WTC11 (cell line): Measurements from ENCODE around the gene GTF3C1. TPM values are rescaled to one million over a fixed set of nuclear protein-coding genes. Genes with fewer than 3 reads are reported as not detected.

Experiments used
- ATAC-seq: fragments of 200-7000 bp; cut with Tn5 transposase; 2 replicates; pipeline ENCODE4 v1.10.0; 2021; ENCODE audit warnings: mild to moderate bottlenecking, moderate library complexity
- CTCF ChIA-PET: fragments of 300-600 bp; sonication (Branson Sonifier 250); formaldehyde crosslinking; loops from one replicate; lab custom pipeline; 2021; ENCODE audit warnings: antibody characterized with exemption; lab: Charles Lee
- POLR2A ChIA-PET: fragments of 350-600 bp; sonication (Branson Sonifier 250); formaldehyde crosslinking; loops from one replicate; lab custom pipeline; 2021; ENCODE audit warnings: antibody characterized with exemption; lab: Charles Lee
- DNase-seq: peaks from one replicate; pipeline ENCODE4 v3.0.0; 2021; ENCODE audit warnings: low spot score
- H3K27ac Mint-ChIP-seq: 2 replicates; pipeline ENCODE4 v1.8.0; 2021; ENCODE audit warnings: mixed read lengths
- H3K27me3 Mint-ChIP-seq: 2 replicates; pipeline ENCODE4 v1.8.0; 2021; ENCODE audit warnings: low read depth, mild to moderate bottlenecking, moderate library complexity, mixed read lengths
- H3K36me3 Mint-ChIP-seq: 2 replicates; pipeline ENCODE4 v1.8.0; 2021; ENCODE audit warnings: mixed read lengths
- H3K4me1 Mint-ChIP-seq: 2 replicates; pipeline ENCODE4 v1.8.0; 2022; ENCODE audit warnings: mixed read lengths
- H3K4me3 Mint-ChIP-seq: 2 replicates; pipeline ENCODE4 v1.8.0; 2021; ENCODE audit warnings: mild to moderate bottlenecking, moderate library complexity, mixed read lengths
- H3K9me3 Mint-ChIP-seq: 2 replicates; pipeline ENCODE4 v1.8.0; 2021; ENCODE audit warnings: mixed read lengths
- CREM ChIP-seq: sonication (generic); formaldehyde crosslinking; IDR thresholded peaks from 2 replicates; pipeline ENCODE4 v1.8.1; 2022; ENCODE audit warnings: mild to moderate bottlenecking, missing genetic modification reagents, moderate library complexity
- ESRRA ChIP-seq: sonication (generic); formaldehyde crosslinking; IDR thresholded peaks from 2 replicates; pipeline ENCODE4 v1.8.1; 2022; ENCODE audit warnings: mild to moderate bottlenecking, missing genetic modification reagents, borderline replicate concordance
- GTF2I ChIP-seq: fragments of 250-450 bp; sonication (Bioruptor Pico); conservative IDR thresholded peaks from 2 replicates; pipeline ENCODE4 v1.4.0; 2021; ENCODE audit warnings: mild to moderate bottlenecking
- MYBL2 ChIP-seq: sonication (generic); formaldehyde crosslinking; IDR thresholded peaks from 2 replicates; pipeline ENCODE4 v1.8.1; 2023; ENCODE audit warnings: mild to moderate bottlenecking, moderate library complexity, missing genetic modification reagents
- NFE2L1 ChIP-seq: sonication (generic); formaldehyde crosslinking; IDR thresholded peaks from 2 replicates; pipeline ENCODE4 v1.8.1; 2023; ENCODE audit warnings: missing genetic modification reagents
- NFYB ChIP-seq: sonication (generic); formaldehyde crosslinking; conservative IDR thresholded peaks from 2 replicates; pipeline ENCODE4 v1.8.0; 2022; ENCODE audit warnings: low read depth, missing genetic modification reagents
- NR2C2 ChIP-seq: sonication (generic); formaldehyde crosslinking; IDR thresholded peaks from 2 replicates; pipeline ENCODE4 v1.8.0; 2022; ENCODE audit warnings: mild to moderate bottlenecking, missing genetic modification reagents
- RELA ChIP-seq: sonication (generic); formaldehyde crosslinking; IDR thresholded peaks from 2 replicates; pipeline ENCODE4 v1.8.1; 2022; ENCODE audit warnings: missing genetic modification reagents, mild to moderate bottlenecking, borderline replicate concordance
- SMAD3 ChIP-seq: sonication (generic); formaldehyde crosslinking; IDR thresholded peaks from 2 replicates; pipeline ENCODE4 v1.8.0; 2022; ENCODE audit warnings: missing genetic modification reagents, mild to moderate bottlenecking, borderline replicate concordance
- SOX15 ChIP-seq: fragments of 250-450 bp; sonication (Bioruptor Pico); IDR thresholded peaks from 2 replicates; pipeline ENCODE4 v1.9.0; 2021; ENCODE audit warnings: mild to moderate bottlenecking
- TCF7 ChIP-seq: sonication (generic); formaldehyde crosslinking; IDR thresholded peaks from 2 replicates; pipeline ENCODE4 v1.8.0; 2022; ENCODE audit warnings: mild to moderate bottlenecking, low read depth, missing genetic modification reagents, moderate library complexity
- TEAD1 ChIP-seq: sonication (generic); formaldehyde crosslinking; IDR thresholded peaks from 2 replicates; pipeline ENCODE4 v1.8.0; 2022; ENCODE audit warnings: mild to moderate bottlenecking, missing genetic modification reagents
- TP53 ChIP-seq: sonication (generic); formaldehyde crosslinking; IDR thresholded peaks from 2 replicates; pipeline ENCODE4 v1.8.1; 2023; ENCODE audit warnings: mild to moderate bottlenecking, missing genetic modification reagents
- ZNF219 ChIP-seq: sonication (generic); formaldehyde crosslinking; IDR thresholded peaks from 2 replicates; pipeline ENCODE4 v1.8.0; 2023; ENCODE audit warnings: missing genetic modification reagents, mild to moderate bottlenecking, borderline replicate concordance
- ZNF232 ChIP-seq: sonication (generic); formaldehyde crosslinking; IDR thresholded peaks from 2 replicates; pipeline ENCODE4 v1.8.0; 2022; ENCODE audit warnings: mild to moderate bottlenecking, missing genetic modification reagents
- ZNF416 ChIP-seq: fragments of 250-450 bp; sonication (Bioruptor Pico); IDR thresholded peaks from 2 replicates; pipeline ENCODE4 v1.9.0; 2021; ENCODE audit warnings: mild to moderate bottlenecking, inconsistent platforms
- ZNF423 ChIP-seq: fragments of 250-450 bp; sonication (Bioruptor Pico); IDR thresholded peaks from 2 replicates; pipeline ENCODE4 v2.1.2; 2022; ENCODE audit warnings: mild to moderate bottlenecking, moderate library complexity
- ZNF671 ChIP-seq: fragments of 250-450 bp; sonication (Bioruptor Pico); IDR thresholded peaks from 2 replicates; pipeline ENCODE4 v1.8.0; 2021; ENCODE audit warnings: mild to moderate bottlenecking
- total RNA-seq: library from RNA; stranded (reverse); gene quantifications from 3 replicates; pipeline ENCODE4 v1.2.3, GENCODE V29; 2021
- TF ChIP-seq, protein P1 (sequence below): sonication (generic); formaldehyde crosslinking; IDR thresholded peaks from 2 replicates; pipeline ENCODE4 v1.8.1; 2022; ENCODE audit warnings: mild to moderate bottlenecking, moderate library complexity, missing genetic modification reagents
- TF ChIP-seq, protein P2 (sequence below): fragments of 250-450 bp; sonication (Bioruptor Pico); IDR thresholded peaks from 2 replicates; pipeline ENCODE4 v1.9.0; 2021; ENCODE audit warnings: moderate library complexity, mild to moderate bottlenecking, inconsistent platforms, borderline replicate concordance
- TF ChIP-seq, protein P3 (sequence below): fragments of 200-600 bp; IDR thresholded peaks from 2 replicates; pipeline ENCODE4 v1.8.0; 2022; ENCODE audit warnings: antibody characterized with exemption
- TF ChIP-seq, protein P4 (sequence below): fragments of 250-450 bp; sonication (Bioruptor Pico); IDR thresholded peaks from 2 replicates; pipeline ENCODE4 v2.1.2; 2022; ENCODE audit warnings: mild to moderate bottlenecking, moderate library complexity
- TF ChIP-seq, protein P5 (sequence below): sonication (generic); formaldehyde crosslinking; IDR thresholded peaks from 2 replicates; pipeline ENCODE4 v1.8.0; 2022; ENCODE audit warnings: mild to moderate bottlenecking, missing genetic modification reagents
- TF ChIP-seq, protein P6 (sequence below): sonication (generic); formaldehyde crosslinking; conservative IDR thresholded peaks from 2 replicates; pipeline ENCODE4 v1.8.1; 2023; ENCODE audit warnings: mild to moderate bottlenecking, low read depth, missing genetic modification reagents, moderate library complexity
- TF ChIP-seq, protein P7 (sequence below): fragments of 250-450 bp; sonication (Bioruptor Pico); IDR thresholded peaks from 2 replicates; pipeline ENCODE4 v1.9.0; 2021; ENCODE audit warnings: mild to moderate bottlenecking
- TF ChIP-seq, protein P8 (sequence below): sonication (generic); formaldehyde crosslinking; IDR thresholded peaks from 2 replicates; pipeline ENCODE4 v1.8.1; 2022; ENCODE audit warnings: low read depth, mild to moderate bottlenecking, moderate library complexity, missing genetic modification reagents, borderline replicate concordance

GTF3C1 gene
- total RNA-seq, 1 experiment from 2014 or later: 146 TPM

DNA sequence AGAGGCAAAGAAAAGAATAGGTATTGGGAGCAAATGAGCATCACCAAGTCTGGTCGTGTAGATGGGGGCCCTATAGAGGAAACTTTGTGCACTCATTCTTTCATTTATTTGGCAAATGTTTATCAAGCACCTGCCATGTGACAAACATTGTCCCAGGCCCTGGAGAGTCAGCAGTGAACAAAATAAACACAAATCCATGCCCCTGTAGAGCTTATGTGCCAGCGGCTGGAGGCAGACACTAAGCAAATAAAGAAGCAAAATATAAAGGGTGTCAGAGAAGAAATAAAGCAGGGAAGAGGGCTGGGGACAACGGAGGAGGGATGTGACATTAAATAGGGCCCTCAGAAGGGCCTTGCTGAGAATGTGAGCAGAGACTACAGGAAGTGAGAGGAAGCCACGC lies 45.8 kb upstream of the GTF3C1 start:
- Mint-ChIP-seq H3K27ac (peak overlapping the region; percentile 8; the same call in 1 of the 2 replicates), H3K27me3 (no peaks in the 10 kb centered on the region), H3K9me3 (no peaks in the 10 kb centered on the region), H3K4me3 (no peak overlapping the region), H3K36me3 (no peaks in the 10 kb centered on the region), H3K4me1 (peaks cover 21% of the 10 kb centered on the region)
- TF ChIP-seq TCF7 (CRISPR knock-in tag): no peak
- TF ChIP-seq ZNF671 (CRISPR knock-in tag): no peak
- TF ChIP-seq, protein P1, sequence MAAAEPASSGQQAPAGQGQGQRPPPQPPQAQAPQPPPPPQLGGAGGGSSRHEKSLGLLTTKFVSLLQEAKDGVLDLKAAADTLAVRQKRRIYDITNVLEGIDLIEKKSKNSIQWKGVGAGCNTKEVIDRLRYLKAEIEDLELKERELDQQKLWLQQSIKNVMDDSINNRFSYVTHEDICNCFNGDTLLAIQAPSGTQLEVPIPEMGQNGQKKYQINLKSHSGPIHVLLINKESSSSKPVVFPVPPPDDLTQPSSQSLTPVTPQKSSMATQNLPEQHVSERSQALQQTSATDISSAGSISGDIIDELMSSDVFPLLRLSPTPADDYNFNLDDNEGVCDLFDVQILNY (CRISPR knock-in tag): no peak
- no peak for TF ChIP-seq ZNF219
- TF ChIP-seq NR2C2 (CRISPR knock-in tag): no peak
- no peak for TF ChIP-seq ZNF423
- TF ChIP-seq, protein P2, sequence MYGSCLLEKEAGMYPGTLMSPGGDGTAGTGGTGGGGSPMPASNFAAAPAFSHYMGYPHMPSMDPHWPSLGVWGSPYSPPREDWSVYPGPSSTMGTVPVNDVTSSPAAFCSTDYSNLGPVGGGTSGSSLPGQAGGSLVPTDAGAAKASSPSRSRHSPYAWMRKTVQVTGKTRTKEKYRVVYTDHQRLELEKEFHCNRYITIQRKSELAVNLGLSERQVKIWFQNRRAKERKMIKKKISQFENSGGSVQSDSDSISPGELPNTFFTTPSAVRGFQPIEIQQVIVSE (CRISPR knock-in tag): no peak
- no peak for TF ChIP-seq SOX15
- no peak for TF ChIP-seq CREM (CRISPR knock-in tag)
- TF ChIP-seq ZNF416 (CRISPR knock-in tag): no peak
- TF ChIP-seq, protein P3, sequence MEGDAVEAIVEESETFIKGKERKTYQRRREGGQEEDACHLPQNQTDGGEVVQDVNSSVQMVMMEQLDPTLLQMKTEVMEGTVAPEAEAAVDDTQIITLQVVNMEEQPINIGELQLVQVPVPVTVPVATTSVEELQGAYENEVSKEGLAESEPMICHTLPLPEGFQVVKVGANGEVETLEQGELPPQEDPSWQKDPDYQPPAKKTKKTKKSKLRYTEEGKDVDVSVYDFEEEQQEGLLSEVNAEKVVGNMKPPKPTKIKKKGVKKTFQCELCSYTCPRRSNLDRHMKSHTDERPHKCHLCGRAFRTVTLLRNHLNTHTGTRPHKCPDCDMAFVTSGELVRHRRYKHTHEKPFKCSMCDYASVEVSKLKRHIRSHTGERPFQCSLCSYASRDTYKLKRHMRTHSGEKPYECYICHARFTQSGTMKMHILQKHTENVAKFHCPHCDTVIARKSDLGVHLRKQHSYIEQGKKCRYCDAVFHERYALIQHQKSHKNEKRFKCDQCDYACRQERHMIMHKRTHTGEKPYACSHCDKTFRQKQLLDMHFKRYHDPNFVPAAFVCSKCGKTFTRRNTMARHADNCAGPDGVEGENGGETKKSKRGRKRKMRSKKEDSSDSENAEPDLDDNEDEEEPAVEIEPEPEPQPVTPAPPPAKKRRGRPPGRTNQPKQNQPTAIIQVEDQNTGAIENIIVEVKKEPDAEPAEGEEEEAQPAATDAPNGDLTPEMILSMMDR: no peak
- TF ChIP-seq MYBL2: no peak
- TF ChIP-seq TEAD1 (CRISPR knock-in tag): no peak
- TF ChIP-seq, protein P4, sequence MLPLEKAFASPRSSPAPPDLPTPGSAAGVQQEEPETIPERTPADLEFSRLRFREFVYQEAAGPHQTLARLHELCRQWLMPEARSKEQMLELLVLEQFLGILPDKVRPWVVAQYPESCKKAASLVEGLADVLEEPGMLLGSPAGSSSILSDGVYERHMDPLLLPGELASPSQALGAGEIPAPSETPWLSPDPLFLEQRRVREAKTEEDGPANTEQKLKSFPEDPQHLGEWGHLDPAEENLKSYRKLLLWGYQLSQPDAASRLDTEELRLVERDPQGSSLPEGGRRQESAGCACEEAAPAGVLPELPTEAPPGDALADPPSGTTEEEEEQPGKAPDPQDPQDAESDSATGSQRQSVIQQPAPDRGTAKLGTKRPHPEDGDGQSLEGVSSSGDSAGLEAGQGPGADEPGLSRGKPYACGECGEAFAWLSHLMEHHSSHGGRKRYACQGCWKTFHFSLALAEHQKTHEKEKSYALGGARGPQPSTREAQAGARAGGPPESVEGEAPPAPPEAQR: no peak
- no peak for TF ChIP-seq ESRRA (CRISPR knock-in tag)
- TF ChIP-seq NFE2L1: no peak
- no peak for TF ChIP-seq NFYB (CRISPR knock-in tag)
- TF ChIP-seq, protein P5, sequence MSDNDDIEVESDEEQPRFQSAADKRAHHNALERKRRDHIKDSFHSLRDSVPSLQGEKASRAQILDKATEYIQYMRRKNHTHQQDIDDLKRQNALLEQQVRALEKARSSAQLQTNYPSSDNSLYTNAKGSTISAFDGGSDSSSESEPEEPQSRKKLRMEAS: no peak
- TF ChIP-seq ZNF232 (CRISPR knock-in tag): no peak
- ChIA-PET CTCF (interaction anchor here (1.3 kb wide), 1 partner anchor 184 kb away, joined by 6 read pairs; no protein-coding TSS in a partner anchor), POLR2A (no interaction called here)
- DNase-seq (no peak), ATAC-seq (no peak)

DNA sequence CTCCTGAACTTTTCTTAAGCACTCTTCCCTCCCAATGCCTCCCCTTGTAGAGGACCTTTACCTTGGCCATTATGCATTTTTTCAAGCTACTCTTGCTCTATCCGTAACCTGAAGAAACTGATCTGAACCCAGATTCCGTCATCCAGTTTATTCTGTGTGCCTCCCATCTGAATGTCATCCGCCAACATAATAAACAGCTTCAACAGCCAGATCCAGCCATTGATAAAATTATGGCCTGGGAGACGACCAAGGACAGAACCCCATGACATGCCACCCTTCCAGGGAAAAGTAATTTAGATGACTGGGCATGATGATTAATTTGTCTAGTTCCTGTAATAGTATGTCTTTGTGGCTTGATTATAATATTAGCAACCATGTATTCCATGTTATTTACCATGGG lies 42.1 kb upstream of the GTF3C1 start:
- ATAC-seq: no peak
- CTCF ChIA-PET: interaction anchor here (1.0 kb wide), 1 partner anchor 276 kb away, joined by 4 read pairs; no protein-coding TSS in a partner anchor
- H3K27ac Mint-ChIP-seq: no peak overlapping the region
- TF ChIP-seq SMAD3 (CRISPR knock-in tag): no peak
- TF ChIP-seq RELA (CRISPR knock-in tag): no peak
- no peak for TF ChIP-seq ESRRA (CRISPR knock-in tag)
- no peak for TF ChIP-seq ZNF423
- no peak for TF ChIP-seq TP53 (CRISPR knock-in tag)
- TF ChIP-seq ZNF232 (CRISPR knock-in tag): no peak
- TF ChIP-seq GTF2I (CRISPR knock-in tag): no peak
- TF ChIP-seq, protein P6, sequence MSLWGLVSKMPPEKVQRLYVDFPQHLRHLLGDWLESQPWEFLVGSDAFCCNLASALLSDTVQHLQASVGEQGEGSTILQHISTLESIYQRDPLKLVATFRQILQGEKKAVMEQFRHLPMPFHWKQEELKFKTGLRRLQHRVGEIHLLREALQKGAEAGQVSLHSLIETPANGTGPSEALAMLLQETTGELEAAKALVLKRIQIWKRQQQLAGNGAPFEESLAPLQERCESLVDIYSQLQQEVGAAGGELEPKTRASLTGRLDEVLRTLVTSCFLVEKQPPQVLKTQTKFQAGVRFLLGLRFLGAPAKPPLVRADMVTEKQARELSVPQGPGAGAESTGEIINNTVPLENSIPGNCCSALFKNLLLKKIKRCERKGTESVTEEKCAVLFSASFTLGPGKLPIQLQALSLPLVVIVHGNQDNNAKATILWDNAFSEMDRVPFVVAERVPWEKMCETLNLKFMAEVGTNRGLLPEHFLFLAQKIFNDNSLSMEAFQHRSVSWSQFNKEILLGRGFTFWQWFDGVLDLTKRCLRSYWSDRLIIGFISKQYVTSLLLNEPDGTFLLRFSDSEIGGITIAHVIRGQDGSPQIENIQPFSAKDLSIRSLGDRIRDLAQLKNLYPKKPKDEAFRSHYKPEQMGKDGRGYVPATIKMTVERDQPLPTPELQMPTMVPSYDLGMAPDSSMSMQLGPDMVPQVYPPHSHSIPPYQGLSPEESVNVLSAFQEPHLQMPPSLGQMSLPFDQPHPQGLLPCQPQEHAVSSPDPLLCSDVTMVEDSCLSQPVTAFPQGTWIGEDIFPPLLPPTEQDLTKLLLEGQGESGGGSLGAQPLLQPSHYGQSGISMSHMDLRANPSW (CRISPR knock-in tag): no peak
- TF ChIP-seq, protein P7, sequence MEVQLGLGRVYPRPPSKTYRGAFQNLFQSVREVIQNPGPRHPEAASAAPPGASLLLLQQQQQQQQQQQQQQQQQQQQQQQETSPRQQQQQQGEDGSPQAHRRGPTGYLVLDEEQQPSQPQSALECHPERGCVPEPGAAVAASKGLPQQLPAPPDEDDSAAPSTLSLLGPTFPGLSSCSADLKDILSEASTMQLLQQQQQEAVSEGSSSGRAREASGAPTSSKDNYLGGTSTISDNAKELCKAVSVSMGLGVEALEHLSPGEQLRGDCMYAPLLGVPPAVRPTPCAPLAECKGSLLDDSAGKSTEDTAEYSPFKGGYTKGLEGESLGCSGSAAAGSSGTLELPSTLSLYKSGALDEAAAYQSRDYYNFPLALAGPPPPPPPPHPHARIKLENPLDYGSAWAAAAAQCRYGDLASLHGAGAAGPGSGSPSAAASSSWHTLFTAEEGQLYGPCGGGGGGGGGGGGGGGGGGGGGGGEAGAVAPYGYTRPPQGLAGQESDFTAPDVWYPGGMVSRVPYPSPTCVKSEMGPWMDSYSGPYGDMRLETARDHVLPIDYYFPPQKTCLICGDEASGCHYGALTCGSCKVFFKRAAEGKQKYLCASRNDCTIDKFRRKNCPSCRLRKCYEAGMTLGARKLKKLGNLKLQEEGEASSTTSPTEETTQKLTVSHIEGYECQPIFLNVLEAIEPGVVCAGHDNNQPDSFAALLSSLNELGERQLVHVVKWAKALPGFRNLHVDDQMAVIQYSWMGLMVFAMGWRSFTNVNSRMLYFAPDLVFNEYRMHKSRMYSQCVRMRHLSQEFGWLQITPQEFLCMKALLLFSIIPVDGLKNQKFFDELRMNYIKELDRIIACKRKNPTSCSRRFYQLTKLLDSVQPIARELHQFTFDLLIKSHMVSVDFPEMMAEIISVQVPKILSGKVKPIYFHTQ: no peak
- TF ChIP-seq, protein P8, sequence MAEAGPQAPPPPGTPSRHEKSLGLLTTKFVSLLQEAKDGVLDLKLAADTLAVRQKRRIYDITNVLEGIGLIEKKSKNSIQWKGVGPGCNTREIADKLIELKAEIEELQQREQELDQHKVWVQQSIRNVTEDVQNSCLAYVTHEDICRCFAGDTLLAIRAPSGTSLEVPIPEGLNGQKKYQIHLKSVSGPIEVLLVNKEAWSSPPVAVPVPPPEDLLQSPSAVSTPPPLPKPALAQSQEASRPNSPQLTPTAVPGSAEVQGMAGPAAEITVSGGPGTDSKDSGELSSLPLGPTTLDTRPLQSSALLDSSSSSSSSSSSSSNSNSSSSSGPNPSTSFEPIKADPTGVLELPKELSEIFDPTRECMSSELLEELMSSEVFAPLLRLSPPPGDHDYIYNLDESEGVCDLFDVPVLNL (CRISPR knock-in tag): no peak

More for the DNA sequence above, 42.1 kb upstream of the GTF3C1 start:
- Mint-ChIP-seq H3K27me3 (no peaks in the 10 kb centered on the region), H3K36me3 (peaks cover 6% of the 10 kb centered on the region), H3K9me3 (0 out of 2 replicates have a peak, but pooled peaks cover 6% of the 10 kb centered on the region), H3K4me1 (no peaks in the 10 kb centered on the region), H3K4me3 (no peak overlapping the region)
- POLR2A ChIA-PET: no interaction called here
- DNase-seq: no peak
